Fibroblast of pulmonary artery (primary cell): ENCODE results near the gene FPR2.

Experiments
- DNase-seq: peaks from one replicate; pipeline ENCODE4 v3.0.0-alpha.2; 2010; ENCODE audit warnings: low read depth
- H3K4me3 ChIP-seq: replicated peaks from 2 replicates; pipeline ENCODE4 v1.5.1; 2011; ENCODE audit warnings: low read depth, mild to moderate bottlenecking, control low read depth, low read length, moderate library complexity
- TF ChIP-seq, protein P1 (sequence below): IDR thresholded peaks from 2 replicates; pipeline ENCODE4 v1.5.1; 2011; ENCODE audit warnings: mild to moderate bottlenecking, control low read depth, low read length, inconsistent platforms; ENCODE audit errors: missing control alignments

The FPR2 gene

DNA sequence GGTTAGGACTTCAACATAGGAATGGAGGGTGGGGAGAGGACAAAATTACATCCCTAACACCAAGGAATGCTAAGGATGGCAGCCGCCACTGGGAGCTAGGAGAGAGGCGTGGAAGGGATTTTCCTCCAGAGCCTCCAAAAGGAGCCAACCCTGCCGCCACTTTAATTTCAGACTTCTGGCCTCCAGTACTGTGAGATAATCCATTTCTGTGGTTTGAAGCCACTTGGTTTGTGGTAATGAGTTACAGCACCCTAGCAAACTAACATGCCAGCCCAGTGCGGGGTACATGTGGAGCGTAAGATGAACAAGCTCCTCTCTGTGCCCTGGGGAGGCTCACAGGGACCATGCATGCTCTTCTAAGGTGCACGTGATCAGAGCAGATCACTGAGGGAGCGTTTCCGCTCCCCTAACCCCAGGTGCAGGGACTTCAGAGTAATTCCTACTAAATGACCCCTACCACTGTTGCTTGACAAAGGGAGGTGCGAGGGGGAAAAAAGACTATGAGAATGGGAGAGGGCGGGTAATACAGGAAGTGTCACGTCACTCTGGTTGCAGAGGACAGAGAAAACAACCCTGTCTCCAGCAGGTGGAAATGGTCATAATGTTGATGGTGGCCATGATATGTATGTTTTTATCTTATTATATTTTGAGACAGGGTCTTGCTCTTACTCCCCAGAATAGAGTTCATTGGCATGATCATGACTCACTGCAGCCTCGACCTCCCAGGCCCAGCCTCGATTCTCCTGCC is 21.3 kb upstream of the FPR2 start:
- H3K4me3 ChIP-seq = no peak overlapping the region
- no peak for DNase-seq
- TF ChIP-seq, protein P1, sequence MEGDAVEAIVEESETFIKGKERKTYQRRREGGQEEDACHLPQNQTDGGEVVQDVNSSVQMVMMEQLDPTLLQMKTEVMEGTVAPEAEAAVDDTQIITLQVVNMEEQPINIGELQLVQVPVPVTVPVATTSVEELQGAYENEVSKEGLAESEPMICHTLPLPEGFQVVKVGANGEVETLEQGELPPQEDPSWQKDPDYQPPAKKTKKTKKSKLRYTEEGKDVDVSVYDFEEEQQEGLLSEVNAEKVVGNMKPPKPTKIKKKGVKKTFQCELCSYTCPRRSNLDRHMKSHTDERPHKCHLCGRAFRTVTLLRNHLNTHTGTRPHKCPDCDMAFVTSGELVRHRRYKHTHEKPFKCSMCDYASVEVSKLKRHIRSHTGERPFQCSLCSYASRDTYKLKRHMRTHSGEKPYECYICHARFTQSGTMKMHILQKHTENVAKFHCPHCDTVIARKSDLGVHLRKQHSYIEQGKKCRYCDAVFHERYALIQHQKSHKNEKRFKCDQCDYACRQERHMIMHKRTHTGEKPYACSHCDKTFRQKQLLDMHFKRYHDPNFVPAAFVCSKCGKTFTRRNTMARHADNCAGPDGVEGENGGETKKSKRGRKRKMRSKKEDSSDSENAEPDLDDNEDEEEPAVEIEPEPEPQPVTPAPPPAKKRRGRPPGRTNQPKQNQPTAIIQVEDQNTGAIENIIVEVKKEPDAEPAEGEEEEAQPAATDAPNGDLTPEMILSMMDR = no peak

DNA sequence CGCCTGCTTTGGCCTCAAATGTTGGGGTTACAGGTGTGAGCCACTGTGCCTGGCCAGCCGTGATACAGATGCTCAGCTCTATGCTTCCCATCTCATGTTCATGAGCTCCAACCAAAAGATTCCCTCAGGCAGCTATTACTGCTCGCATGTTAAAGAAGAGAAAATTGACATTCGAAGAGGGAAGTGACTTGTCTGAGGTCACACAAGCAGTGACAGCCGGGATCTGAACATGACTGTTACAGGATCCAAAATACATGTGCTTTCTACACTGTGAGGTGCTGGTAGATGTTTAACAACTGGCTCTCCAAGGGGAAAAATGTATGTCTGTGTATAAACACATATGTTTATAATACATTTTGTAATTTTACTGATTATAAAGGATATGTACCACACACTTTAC is 20.6 kb upstream of the FPR2 start:
- TF ChIP-seq, protein P1 = no peak
- DNase-seq = no peak
- H3K4me3 ChIP-seq = no peak overlapping the region

DNA sequence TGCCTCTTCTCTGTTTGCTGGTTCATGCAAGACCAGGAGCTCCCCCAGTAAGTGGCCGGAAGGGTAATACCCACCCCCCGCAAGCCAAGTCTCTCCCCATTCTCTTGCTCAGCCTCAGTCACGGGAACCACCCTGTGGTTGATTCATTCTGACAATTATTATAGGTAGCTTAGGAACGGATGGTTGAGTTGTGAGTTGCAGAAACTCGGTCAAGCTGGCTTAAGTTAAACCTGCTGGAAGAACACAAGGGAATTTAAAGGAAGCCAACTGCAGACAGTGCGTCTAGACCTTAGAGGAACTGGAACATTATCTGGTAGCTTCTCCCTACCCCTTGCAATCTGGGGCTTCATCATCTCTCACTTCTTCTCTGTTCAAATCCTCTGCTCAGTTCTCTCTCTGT is 18.2 kb upstream of the FPR2 start:
- TF ChIP-seq, protein P1 = no peak
- H3K4me3 ChIP-seq = no peak overlapping the region
- DNase-seq = no peak

DNA sequence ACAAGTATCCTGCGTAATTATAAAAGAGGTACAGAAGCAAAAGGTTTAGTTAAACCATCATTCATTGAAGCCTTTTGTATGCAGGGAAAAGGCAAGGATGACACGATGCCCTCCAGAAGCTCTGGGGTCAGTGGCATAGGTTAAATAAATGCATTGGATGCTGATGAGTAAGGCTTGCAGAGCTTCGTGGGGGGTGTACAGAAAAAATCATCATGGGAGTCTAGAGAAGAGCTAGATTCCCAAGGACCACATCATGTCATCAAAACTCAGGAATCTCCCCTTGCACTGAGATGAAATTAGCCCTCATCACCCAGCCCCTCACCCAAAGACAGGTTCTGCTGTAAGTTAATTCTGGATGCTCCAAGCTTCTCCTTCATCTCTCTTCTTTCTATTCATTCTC is 17.6 kb upstream of the FPR2 start:
- DNase-seq = no peak
- no peak overlapping the region for H3K4me3 ChIP-seq
- TF ChIP-seq, protein P1 = no peak

DNA sequence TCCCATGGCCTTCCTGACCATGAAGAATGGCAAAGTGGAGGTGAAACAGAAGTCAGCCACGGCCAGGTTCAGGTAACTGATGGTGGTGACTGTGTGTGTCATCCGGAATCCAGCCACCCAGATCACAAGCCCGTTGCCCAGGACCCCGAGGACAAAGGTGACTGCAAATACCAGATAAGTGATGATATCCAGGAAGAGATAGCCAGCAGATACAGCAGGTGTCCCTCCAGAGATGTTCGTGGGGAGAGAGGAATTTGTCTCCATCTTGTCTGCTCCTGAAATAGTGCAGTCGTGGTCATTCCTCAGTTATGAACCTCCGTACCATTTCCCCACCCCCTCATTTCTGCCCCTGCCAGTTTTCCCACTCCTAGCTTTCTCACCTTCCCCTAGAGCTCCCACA is 14.2 kb upstream of the FPR2 start:
- no peak for DNase-seq
- TF ChIP-seq, protein P1 = no peak
- no peak overlapping the region for H3K4me3 ChIP-seq

DNA sequence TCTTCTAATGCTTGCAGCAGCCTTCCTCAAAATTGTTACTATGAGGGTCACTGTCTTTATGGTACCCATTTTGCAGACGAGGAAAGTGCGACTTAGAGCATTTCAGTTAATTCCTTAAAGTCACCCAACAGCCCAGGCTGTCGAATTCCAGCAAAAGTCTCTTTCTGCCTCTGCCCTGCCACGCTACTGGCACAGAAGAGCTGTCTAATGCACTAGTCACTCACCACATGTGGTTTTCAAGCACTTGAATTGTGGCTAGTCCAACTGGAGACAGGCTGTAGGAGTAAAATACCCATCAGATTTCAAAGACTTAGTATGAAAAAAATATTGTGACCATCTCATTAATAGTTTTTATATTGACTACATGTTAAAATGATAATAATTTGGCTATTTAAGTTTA is 11.0 kb upstream of the FPR2 start:
- DNase-seq = no peak
- no peak overlapping the region for H3K4me3 ChIP-seq
- TF ChIP-seq, protein P1 = no peak
